HK-2 (cell line): ENCODE results near the gene MCMBP.
"Not testable (repeated sequence)": the region's sequence is repeated elsewhere in the genome, so short reads cannot be mapped to it uniquely, and the experiment has no call there.

Experiments used
- DNase-seq: peaks from one replicate; pipeline ENCODE4 v3.0.0-alpha.2; 2018; ENCODE audit not compliant: unreplicated experiment

The MCMBP gene

DNA sequence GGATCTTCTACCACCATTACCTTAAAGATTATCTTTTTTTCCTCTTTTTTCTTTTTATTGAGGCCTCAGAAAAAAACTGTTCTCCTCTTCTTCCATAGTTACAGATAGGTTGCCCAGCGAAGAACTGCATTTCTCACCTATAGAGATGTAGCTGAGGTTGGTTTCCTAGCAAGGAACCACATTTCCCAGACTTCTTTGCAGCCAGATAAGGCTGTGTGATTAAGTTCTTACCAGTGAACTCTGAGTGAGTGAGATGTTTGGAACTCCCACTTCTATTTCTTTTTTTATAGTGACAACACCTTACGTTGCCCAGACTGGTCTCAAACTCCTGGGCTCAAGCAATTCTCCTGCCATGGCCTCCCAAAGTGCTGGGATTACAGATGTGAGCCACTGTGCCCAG lies 5.9 kb upstream of the MCMBP start:
- no peak for DNase-seq

DNA sequence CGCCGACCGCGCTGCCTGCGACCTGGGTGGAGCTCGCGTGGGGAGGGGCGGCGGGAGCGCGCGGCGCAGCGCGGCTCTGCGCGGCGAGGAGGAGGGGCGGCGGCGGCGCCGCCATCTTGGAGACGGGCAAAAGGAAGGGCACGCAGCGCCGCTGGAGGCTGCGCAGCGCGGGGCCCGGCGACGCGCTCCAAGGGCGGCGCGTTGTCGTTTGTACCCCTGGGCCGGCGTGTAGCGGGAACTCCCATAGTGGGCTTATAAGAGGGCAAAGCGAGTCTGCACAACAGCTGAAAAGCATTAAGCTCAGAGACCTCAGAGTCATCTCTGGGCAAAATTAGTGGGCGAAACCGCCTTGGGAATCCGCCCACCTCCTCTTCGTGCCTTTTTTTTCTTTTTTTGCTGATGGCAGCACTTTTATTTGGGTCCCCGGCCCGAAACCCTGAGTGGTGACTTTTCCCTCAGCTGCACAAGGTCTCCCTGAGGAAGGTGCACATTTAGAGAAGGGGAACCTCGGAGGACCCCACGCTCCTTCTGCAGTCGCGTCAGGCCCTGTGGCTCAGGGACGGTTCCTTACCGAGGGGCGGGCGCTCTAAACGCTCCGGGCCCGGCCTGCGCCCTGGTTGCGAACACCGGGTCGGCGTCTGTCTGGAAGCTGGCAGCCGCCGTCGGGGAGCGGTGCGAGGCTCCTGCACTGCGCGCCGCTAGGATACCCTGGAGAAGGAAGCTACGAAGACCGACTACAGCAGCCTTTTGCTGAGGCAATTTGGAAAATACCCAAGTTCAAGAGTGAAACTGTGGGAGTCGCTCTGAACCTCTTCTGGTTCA lies 428 bp upstream of the MCMBP start:
- DNase-seq, result peak; percentile 91

- peak; percentile 67 for DNase-seq
These were observed 598 bp downstream of the MCMBP start for GRCh38 chr10:119871881-119872609.

- DNase-seq, result not testable (repeated sequence)
These were observed 3.2 kb downstream of the MCMBP start for GRCh38 chr10:119869398-119869797.

DNA sequence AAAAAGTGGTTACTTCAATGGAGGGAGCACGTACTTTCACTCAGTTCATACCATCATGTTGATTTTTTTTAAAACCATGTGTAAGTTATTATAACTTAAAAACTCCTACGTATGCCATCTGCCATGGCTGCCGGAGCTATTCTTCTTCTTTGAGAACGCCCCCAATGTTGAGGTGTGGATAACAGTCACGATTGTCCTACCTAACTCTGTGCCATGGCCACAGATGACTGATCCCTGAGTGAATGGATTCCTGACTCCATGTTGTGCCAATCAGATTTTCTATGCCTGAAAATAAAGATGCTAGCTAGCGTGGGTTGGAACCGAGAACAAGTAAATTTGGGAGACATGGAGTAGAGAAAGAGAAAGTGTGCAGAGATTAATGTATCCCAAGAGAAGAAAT lies 5.3 kb downstream of the MCMBP start:
- DNase-seq, result no peak

GRCh38 chr10:119865699-119866240 lies 6.9 kb downstream of the MCMBP start:
- DNase-seq, result no peak

DNA sequence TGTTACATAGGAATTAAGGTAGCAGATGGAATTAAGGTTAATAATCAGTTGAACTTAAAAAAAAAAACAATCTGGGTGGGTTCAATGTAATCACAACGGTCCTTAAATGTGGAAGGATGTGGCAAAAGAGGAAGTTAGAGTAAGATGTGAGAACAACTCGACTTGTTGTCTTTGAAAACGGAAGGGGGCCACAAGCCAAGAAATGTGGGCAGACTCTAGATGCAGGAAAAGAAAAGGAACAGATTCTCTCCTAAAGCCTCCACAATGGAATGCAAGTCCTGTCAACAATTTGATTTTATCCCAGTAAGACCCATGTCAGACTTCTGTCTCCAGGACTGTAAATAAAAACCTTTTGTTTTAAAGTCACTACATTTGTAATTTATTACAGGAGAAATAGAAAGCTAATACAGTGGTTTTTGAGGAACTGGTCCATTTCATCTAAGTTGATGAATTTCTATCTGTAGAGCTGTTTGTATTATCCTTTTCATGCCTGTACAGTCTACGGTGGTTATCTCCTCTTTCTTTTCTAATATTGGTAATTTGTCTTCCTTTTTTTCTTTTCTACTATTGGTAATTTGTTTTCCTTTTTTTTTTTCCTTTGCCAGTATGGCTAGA lies 8.6 kb downstream of the MCMBP start:
- DNase-seq, result no peak

DNA sequence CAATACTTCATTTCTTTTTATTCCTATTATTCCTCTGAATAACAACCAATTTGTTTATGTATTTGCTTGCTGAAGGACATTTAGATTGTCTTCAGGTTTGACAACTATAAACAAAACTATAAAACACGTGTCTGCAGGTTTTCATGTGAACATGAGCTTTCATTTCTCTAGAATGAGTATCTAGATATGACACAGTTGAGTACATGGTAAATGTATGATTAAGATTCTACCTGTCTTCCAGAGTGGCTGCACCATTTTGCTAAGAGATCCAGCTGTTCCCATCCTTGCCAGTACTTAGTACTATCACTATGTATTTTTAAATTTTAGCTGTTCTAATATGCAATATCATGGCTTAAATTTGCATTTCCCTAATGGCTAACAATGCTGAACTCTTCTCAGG lies 10.1 kb downstream of the MCMBP start:
- no peak for DNase-seq

GRCh38 chr10:119860866-119861607 lies 11.6 kb downstream of the MCMBP start:
- no peak for DNase-seq

DNA sequence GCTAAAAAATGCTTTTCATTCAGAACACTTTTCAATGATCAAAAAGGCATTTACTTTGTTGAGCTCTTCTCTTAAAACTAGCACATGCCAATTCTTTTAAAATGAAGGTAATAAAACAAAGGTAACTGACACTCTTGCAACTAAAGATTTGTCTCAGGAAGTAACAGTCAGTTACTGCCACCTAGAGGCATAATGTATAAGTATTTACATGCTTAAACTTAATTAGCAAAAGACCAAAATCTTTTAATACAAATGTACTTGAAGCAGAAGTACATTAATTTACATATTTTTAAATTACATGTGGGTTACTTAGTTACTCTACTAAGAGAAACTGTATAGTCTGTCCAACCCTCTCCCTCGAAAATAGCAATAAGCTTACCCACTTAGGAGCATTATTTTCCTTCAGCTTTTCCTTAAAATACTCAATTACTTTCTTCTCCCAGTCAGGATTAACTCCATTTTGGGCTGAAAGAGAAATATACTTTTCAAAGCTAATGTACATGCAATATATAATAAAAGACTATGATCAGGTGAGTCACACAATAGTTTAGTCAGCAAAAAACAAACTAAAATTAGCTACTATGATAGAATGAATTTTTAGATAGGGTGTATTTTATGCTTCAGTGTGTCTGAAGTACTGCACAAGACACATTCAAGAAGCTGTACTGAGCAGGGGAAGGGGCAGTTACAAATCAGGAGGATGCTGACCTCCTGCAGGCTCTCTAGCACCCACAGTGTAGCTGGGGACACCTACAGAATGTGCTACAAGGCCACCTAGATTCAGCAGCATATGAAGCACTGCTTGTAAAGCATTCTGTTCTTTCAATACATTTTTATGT lies 13.0 kb downstream of the MCMBP start:
- DNase-seq, result no peak

DNA sequence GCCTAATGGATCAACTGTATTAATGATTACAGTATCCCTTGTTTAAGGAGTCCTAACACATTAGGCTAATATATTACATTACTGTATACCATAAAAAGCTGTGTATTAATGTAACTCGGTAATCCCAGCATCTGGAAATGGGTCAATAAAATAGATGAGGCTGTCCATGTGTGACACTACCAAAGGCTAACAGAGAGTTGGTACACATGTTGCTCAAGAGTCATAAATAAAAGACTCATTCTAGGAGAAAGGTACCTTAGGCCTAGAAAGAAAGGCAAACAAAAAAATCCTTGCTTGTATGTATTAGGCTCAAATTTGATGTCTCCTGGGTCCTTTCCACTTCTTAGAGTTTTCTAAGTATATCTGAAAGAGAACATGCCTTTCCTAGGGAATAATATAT lies 14.6 kb downstream of the MCMBP start:
- no peak for DNase-seq

DNA sequence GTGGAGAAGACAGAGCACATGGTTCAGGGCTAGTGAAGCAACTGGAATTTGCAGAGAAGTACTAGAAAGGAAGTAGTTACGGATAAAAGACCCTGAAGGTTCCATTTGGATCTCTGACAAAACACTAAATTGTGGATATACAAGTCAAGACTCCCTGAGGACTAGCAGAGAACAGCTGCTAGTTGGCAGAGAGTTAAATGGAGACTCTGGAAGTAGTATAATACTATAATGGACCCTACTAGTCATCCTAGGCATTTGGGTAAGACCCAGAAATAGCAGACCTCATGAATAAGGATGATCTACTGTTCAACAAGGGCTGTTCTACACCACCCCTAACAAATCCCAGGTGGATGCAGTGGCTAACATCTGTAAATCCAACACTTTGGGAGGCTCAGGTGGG lies 19.1 kb downstream of the MCMBP start:
- DNase-seq, result no peak

GRCh38 chr10:119852822-119853221 lies 19.8 kb downstream of the MCMBP start:
- no peak for DNase-seq

DNA sequence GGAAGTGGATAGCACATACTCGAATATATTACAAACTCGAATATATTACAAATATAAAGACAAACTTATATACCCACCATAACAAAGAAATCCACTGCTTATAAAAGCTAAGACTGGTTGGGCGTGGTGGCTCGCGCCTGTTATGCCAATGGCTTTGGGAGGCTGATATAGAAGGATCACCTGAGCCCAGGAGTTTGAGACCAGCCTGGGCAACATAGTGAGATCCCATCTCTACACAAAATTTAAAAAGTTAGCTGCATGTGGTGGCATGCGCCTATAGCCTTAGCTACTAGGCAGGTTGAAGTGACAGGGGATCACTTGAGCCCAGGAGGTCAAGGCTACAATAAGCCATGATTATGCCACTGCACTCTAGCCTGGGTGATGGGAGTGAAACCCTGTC lies 20.4 kb downstream of the MCMBP start:
- no peak for DNase-seq

GRCh38 chr10:119849944-119850343 lies 22.7 kb downstream of the MCMBP start:
- DNase-seq, result no peak

- no peak for DNase-seq
These were observed 23.4 kb downstream of the MCMBP start for GRCh38 chr10:119849031-119849789.

GRCh38 chr10:119845656-119846055 lies 27.0 kb downstream of the MCMBP start:
- DNase-seq, result no peak

GRCh38 chr10:119834188-119834587 lies 38.5 kb downstream of the MCMBP start:
- DNase-seq, result no peak

GRCh38 chr10:119832951-119833350 lies 39.7 kb downstream of the MCMBP start:
- DNase-seq, result no peak

GRCh38 chr10:119831656-119832055 lies 41.0 kb downstream of the MCMBP start:
- no peak for DNase-seq
